OCI-LY1 (cell line): ENCODE data around the gene KCNMB2.

Source experiments
- CTCF ChIP-seq: fragments of 200-600 bp; sonication (generic), shearing (Covaris generic); IDR thresholded peaks from 2 replicates; pipeline ENCODE4 v1.5.1; 2017; ENCODE audit warnings: mild to moderate bottlenecking, antibody characterized with exemption, low read length, moderate library complexity, mixed read lengths
- EZH2 ChIP-seq: fragments of 200-600 bp; sonication (generic), shearing (Covaris generic); IDR thresholded peaks from 2 replicates; pipeline ENCODE4 v1.8.0; 2017; ENCODE audit warnings: borderline replicate concordance, mixed run types, mild to moderate bottlenecking, antibody characterized with exemption, low read length, moderate library complexity, mixed read lengths

GRCh38 chr3:178705925-178706324 is 169.7 kb downstream of the KCNMB2 start:
- no peak for TF ChIP-seq CTCF
- TF ChIP-seq EZH2, result no peak
